SU-DHL-6 (cell line): ENCODE data around the gene LIPA.
"Not testable (repeated sequence)": the region's sequence is repeated elsewhere in the genome, so short reads cannot be mapped to it uniquely, and the experiment has no call there.

Experiments
- H2AFZ ChIP-seq: fragments of 200-600 bp; sonication (generic); 2 replicates; pipeline ENCODE4 v1.6.1; 2014; ENCODE audit warnings: low read depth, mild to moderate bottlenecking, moderate library complexity, mixed read lengths, antibody characterized with exemption, low read length; ENCODE audit not compliant: severe bottlenecking
- H3F3A ChIP-seq: fragments of 200-600 bp; shearing (Covaris generic); 2 replicates; pipeline ENCODE4 v1.6.0; 2016; ENCODE audit warnings: antibody characterized with exemption, mild to moderate bottlenecking; ENCODE audit not compliant: insufficient read depth
- H3K27ac ChIP-seq: fragments of 200-600 bp; sonication (generic); 2 replicates; pipeline ENCODE4 v1.5.1; 2016; ENCODE audit warnings: low read depth, mild to moderate bottlenecking, low read length, moderate library complexity, mixed read lengths
- H3K27me3 ChIP-seq: fragments of 200-600 bp; sonication (generic), shearing (Covaris generic); 2 replicates; pipeline ENCODE4 v1.6.0; 2014; ENCODE audit warnings: mild to moderate bottlenecking, low read length
- H3K36me3 ChIP-seq: fragments of 200-600 bp; sonication (generic); 2 replicates; pipeline ENCODE4 v1.6.1; 2014; ENCODE audit warnings: mild to moderate bottlenecking, low read length, mixed read lengths
- H3K4me2 ChIP-seq: fragments of 300-600, 200-600 bp; shearing (Covaris generic), sonication (generic); 2 replicates; pipeline ENCODE4 v1.6.0; 2014; ENCODE audit warnings: low read length, low read depth, mild to moderate bottlenecking; ENCODE audit not compliant: poor library complexity, severe bottlenecking
- H3K4me3 ChIP-seq: fragments of 200-600 bp; sonication (generic); 2 replicates; pipeline ENCODE4 v1.5.1; 2014; ENCODE audit warnings: antibody characterized with exemption, low read length, mild to moderate bottlenecking, mixed read lengths; ENCODE audit not compliant: insufficient read depth, poor library complexity, severe bottlenecking
- H3K79me2 ChIP-seq: fragments of 200-600 bp; sonication (generic); 2 replicates; pipeline ENCODE4 v1.6.1; 2014; ENCODE audit warnings: mild to moderate bottlenecking, low read length, moderate library complexity; ENCODE audit not compliant: insufficient read depth
- H3K9ac ChIP-seq: fragments of 200-600 bp; sonication (generic); 2 replicates; pipeline ENCODE4 v1.7.0; 2014; ENCODE audit warnings: mild to moderate bottlenecking, low read length
- H3K9me2 ChIP-seq: fragments of 200-600 bp; sonication (generic); replicated peaks from 2 replicates; pipeline ENCODE4 v1.6.1; 2014; ENCODE audit warnings: low read length; ENCODE audit not compliant: insufficient read depth
- H3K9me3 ChIP-seq: fragments of 200-600 bp; sonication (generic); 2 replicates; pipeline ENCODE4 v1.6.1; 2014; ENCODE audit warnings: low read length, mixed read lengths; ENCODE audit not compliant: insufficient read depth
- H4K20me1 ChIP-seq: fragments of 200-600 bp; sonication (generic); 2 replicates; pipeline ENCODE4 v1.6.1; 2014; ENCODE audit warnings: low read depth, mild to moderate bottlenecking, antibody characterized with exemption, low read length, moderate library complexity, mixed read lengths
- CTCF ChIP-seq: fragments of 200-600 bp; sonication (generic); IDR thresholded peaks from one replicate; pipeline ENCODE4 v1.5.1; 2017; ENCODE audit warnings: antibody characterized with exemption, mild to moderate bottlenecking, low read length, moderate library complexity; ENCODE audit not compliant: insufficient read depth, poor library complexity, severe bottlenecking
- EZH2phosphoT487 ChIP-seq: fragments of 200-600 bp; sonication (generic), shearing (Covaris generic); conservative IDR thresholded peaks from 2 replicates; pipeline ENCODE4 v1.6.1; 2018; ENCODE audit warnings: mild to moderate bottlenecking, antibody characterized with exemption, low read length, moderate library complexity, mixed read lengths

Gene LIPA

GRCh38 chr10:89202033-89202425 lies 49.5 kb downstream of the LIPA start:
- TF ChIP-seq CTCF: no peak
- no peak overlapping the region for H3K4me3 ChIP-seq
- H2AFZ ChIP-seq: no peak overlapping the region
- no peaks in the 10 kb centered on the region for H3K27me3 ChIP-seq
- H3K9me3 ChIP-seq: no peaks in the 10 kb centered on the region
- no peaks in the 10 kb centered on the region for H3K36me3 ChIP-seq
- H3K4me2 ChIP-seq: no peak overlapping the region
- no peak overlapping the region for H3K9ac ChIP-seq
- no peaks in the 10 kb centered on the region for H3F3A ChIP-seq
- no peaks in the 10 kb centered on the region for H3K9me2 ChIP-seq
- no peaks in the 10 kb centered on the region for H3K79me2 ChIP-seq
- H3K27ac ChIP-seq: no peak overlapping the region
- H4K20me1 ChIP-seq: no peaks in the 10 kb centered on the region

GRCh38 chr10:89201345-89202032 lies 50.1 kb downstream of the LIPA start:
- no peak overlapping the region for H2AFZ ChIP-seq
- TF ChIP-seq EZH2phosphoT487 (no peak), CTCF (no peak)
- H3K36me3 ChIP-seq: no peaks in the 10 kb centered on the region
- no peak overlapping the region for H3K9ac ChIP-seq
- no peak overlapping the region for H3K4me3 ChIP-seq
- no peaks in the 10 kb centered on the region for H3K27me3 ChIP-seq
- no peaks in the 10 kb centered on the region for H3F3A ChIP-seq
- H3K9me2 ChIP-seq: no peaks in the 10 kb centered on the region
- H3K4me2 ChIP-seq: no peak overlapping the region
- no peaks in the 10 kb centered on the region for H4K20me1 ChIP-seq
- H3K79me2 ChIP-seq: no peaks in the 10 kb centered on the region
- H3K27ac ChIP-seq: no peak overlapping the region
- no peaks in the 10 kb centered on the region for H3K9me3 ChIP-seq

- H3K4me2 ChIP-seq: no peak overlapping the region
- no peak overlapping the region for H3K4me3 ChIP-seq
- no peaks in the 10 kb centered on the region for H3K9me2 ChIP-seq
- no peaks in the 10 kb centered on the region for H3K36me3 ChIP-seq
- H3K79me2 ChIP-seq: no peaks in the 10 kb centered on the region
- no peak overlapping the region for H2AFZ ChIP-seq
- H3K9me3 ChIP-seq: no peaks in the 10 kb centered on the region
- no peaks in the 10 kb centered on the region for H3K27me3 ChIP-seq
- H3K9ac ChIP-seq: no peak overlapping the region
- no peaks in the 10 kb centered on the region for H4K20me1 ChIP-seq
- H3F3A ChIP-seq: no peaks in the 10 kb centered on the region
- TF ChIP-seq CTCF (no peak), EZH2phosphoT487 (no peak)
- H3K27ac ChIP-seq: no peak overlapping the region
These were observed 54.1 kb downstream of the LIPA start for GRCh38 chr10:89197473-89197872.

- H4K20me1 ChIP-seq, H3K79me2 ChIP-seq, H3K4me2 ChIP-seq, H3K9me3 ChIP-seq, H3K36me3 ChIP-seq, H3K9ac ChIP-seq, H3K27me3 ChIP-seq, H2AFZ ChIP-seq, H3K4me3 ChIP-seq, H3F3A ChIP-seq, H3K27ac ChIP-seq, H3K9me2 ChIP-seq: not testable (repeated sequence)
These were observed 60.3 kb downstream of the LIPA start for GRCh38 chr10:89191301-89191700.
